Fibroblast of pulmonary artery (primary cell): ENCODE results near the gene PPP1R13L.

Experiments
- DNase-seq: peaks from one replicate; pipeline ENCODE4 v3.0.0-alpha.2; 2010; ENCODE audit warnings: low read depth
- H3K4me3 ChIP-seq: replicated peaks from 2 replicates; pipeline ENCODE4 v1.5.1; 2011; ENCODE audit warnings: low read depth, mild to moderate bottlenecking, control low read depth, low read length, moderate library complexity
- TF ChIP-seq, protein P1 (sequence below): IDR thresholded peaks from 2 replicates; pipeline ENCODE4 v1.5.1; 2011; ENCODE audit warnings: mild to moderate bottlenecking, control low read depth, low read length, inconsistent platforms; ENCODE audit errors: missing control alignments

Gene PPP1R13L

DNA sequence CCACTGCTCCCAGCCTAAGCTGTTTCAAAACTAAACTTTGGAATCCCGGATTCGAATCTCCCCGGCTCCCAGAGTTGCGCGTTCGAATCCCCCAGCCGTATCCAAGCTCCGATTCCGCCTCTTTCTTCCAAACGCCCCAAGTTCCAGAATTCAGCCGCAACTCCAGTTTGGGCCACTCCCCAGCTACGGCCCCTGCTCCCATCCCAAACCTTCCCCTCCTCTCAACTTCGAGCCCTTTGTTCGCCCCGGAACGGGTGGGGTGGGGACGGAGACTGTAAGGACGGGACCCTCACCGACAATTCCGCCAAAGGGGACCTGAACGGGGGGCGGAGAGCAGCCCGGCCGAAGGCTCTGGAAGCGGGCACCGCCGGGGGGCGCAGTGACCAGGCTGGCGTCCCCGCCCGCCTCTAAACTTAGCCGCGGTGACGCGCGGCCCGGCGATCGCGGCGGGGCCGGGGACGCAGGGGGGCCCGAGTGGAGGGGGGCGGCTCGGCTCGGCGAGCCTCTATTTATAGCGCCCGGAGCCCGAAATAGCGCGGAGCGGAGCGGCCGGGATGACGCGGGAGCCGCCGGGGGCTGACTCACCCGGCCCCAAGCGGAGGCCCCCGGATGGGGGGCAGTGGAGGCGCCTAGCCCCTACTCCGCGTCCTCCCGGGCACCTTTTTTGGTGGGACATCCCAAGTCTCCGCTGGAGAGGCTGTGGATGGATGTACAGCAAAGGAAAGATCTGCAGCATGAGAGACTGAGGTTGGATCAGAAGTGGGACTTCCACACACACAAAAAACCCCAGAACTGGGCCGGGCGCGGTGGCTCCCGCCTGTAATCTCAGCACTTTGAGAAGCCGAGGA lies 23.7 kb upstream of the PPP1R13L start:
- peak; percentile 43 for DNase-seq
- peak overlapping the region; percentile 59 for H3K4me3 ChIP-seq
- TF ChIP-seq, protein P1, sequence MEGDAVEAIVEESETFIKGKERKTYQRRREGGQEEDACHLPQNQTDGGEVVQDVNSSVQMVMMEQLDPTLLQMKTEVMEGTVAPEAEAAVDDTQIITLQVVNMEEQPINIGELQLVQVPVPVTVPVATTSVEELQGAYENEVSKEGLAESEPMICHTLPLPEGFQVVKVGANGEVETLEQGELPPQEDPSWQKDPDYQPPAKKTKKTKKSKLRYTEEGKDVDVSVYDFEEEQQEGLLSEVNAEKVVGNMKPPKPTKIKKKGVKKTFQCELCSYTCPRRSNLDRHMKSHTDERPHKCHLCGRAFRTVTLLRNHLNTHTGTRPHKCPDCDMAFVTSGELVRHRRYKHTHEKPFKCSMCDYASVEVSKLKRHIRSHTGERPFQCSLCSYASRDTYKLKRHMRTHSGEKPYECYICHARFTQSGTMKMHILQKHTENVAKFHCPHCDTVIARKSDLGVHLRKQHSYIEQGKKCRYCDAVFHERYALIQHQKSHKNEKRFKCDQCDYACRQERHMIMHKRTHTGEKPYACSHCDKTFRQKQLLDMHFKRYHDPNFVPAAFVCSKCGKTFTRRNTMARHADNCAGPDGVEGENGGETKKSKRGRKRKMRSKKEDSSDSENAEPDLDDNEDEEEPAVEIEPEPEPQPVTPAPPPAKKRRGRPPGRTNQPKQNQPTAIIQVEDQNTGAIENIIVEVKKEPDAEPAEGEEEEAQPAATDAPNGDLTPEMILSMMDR: peak; percentile 25

GRCh38 chr19:45424191-45425058 lies 19.6 kb upstream of the PPP1R13L start:
- peak; percentile 93 for DNase-seq
- peak overlapping the region; percentile 71 for H3K4me3 ChIP-seq
- TF ChIP-seq, protein P1: no peak

- TF ChIP-seq, protein P1: no peak
- H3K4me3 ChIP-seq: peak within 1 kb of the TSS; percentile 71
- peak; percentile 95 for DNase-seq
These were observed 18.8 kb upstream of the PPP1R13L start, which contains the start of gene ERCC1 for GRCh38 chr19:45423589-45424190. Gene ERCC1, minus strand, starts transcription at chr19:45423917. Its CDS starts 543 bp downstream, at chr19:45423374.

DNA sequence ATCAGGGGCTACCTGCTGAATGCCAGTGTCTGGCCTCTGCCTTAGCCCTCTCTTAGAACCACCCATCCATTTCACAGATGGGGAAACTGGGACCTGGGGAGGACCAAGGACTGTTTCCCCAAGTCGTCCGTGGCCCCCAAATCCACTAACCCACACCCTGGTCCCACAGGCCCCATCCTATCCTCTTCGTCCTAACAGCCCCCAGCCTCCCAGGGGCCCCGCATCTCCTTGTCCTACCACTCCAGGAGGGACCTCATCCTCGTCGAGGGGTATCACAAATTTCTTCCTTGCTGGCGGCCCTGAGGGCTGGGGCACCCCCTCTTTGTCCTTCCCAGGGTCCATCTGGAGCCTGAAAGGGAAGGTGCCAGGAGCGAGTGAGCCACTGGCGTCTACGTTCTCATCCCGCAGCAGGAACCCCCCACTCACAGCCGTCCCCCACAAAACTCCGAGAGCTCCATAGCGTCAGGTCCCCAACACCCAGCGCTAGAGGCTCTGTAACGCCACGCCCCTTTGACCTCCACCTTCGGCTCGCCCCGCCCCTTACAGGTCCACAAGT lies 18.2 kb upstream of the PPP1R13L start:
- H3K4me3 ChIP-seq: peak overlapping the region; percentile 71
- no peak for DNase-seq
- TF ChIP-seq, protein P1: no peak

- no peak overlapping the region for H3K4me3 ChIP-seq
- DNase-seq: no peak
- TF ChIP-seq, protein P1: no peak
These were observed 17.2 kb upstream of the PPP1R13L start for GRCh38 chr19:45421947-45422498.

DNA sequence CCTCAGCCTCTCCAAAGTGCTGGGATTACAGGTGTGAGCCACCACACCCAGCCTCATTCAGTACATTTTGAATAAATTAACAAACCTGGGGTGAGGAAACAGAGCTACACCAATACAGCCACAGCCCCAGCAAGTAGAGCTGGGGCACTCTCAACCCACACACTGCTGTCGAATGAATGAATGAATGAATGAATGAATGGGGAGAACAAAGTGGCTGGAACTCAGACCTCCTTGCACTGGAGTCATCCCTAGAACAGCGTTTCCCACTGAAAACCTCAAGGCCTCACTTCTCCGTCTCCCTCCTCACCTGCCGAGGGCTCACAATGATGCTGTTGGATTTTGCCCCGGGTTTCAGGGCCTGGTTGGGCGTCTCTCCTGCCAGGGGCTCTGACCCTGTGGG lies 16.0 kb upstream of the PPP1R13L start:
- no peak overlapping the region for H3K4me3 ChIP-seq
- TF ChIP-seq, protein P1: no peak
- no peak for DNase-seq
